Dermis blood vessel endothelial cell (primary cell): ENCODE data around the gene HLA-A. TPM values are rescaled to one million over a fixed set of nuclear protein-coding genes. Genes with fewer than 3 reads are reported as not detected.
"Not testable (repeated sequence)": the region's sequence is repeated elsewhere in the genome, so short reads cannot be mapped to it uniquely, and the experiment has no call there.

Source experiments
- DNase-seq: peaks from one replicate; pipeline ENCODE4 v3.0.0; 2010
- total RNA-seq: library from RNA; depleted of rRNA; stranded (reverse); fragments of >200 nt; gene quantifications from 2 replicates; pipeline ENCODE4 v1.2.3, GENCODE V29; 2014

The HLA-A gene
- total RNA-seq, 1 donor from 2014 or later = 927 TPM

DNA sequence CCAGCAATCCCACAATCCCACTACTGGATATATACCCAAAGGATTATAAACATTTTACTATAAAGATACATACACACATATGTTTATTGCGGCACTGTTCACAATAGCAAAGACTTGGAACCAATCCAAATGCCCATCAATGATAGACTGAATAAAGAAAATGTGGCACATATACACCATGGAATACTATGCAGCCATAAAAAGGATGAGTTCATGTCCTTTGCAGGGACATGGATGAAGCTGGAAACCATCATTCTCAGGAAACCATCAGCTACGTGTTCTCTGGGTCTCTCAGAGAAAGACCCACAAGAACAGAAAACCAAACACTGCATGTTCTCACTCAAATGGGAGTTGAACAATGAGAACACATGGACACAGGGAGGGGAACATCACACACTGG, 21.4 kb downstream of the HLA-A start:
- DNase-seq = not testable (repeated sequence)

DNA sequence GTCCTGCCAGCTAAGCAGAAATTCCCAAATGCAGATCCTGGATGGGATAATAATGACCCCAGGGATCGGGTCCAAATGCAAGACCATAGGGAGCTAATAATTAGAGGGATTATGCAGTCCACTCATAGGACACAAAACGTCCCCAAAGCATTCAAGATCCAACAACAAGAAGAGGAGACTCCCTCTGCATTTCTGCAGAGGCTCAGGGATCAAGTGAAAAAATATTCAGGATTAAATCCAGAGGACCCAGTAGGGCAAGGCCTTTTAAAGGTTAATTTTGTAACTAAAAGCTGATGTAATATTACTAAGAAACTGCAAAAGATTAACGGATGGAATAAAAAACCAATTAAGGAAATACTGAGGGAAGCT, 22.2 kb downstream of the HLA-A start:
- DNase-seq = no peak

DNA sequence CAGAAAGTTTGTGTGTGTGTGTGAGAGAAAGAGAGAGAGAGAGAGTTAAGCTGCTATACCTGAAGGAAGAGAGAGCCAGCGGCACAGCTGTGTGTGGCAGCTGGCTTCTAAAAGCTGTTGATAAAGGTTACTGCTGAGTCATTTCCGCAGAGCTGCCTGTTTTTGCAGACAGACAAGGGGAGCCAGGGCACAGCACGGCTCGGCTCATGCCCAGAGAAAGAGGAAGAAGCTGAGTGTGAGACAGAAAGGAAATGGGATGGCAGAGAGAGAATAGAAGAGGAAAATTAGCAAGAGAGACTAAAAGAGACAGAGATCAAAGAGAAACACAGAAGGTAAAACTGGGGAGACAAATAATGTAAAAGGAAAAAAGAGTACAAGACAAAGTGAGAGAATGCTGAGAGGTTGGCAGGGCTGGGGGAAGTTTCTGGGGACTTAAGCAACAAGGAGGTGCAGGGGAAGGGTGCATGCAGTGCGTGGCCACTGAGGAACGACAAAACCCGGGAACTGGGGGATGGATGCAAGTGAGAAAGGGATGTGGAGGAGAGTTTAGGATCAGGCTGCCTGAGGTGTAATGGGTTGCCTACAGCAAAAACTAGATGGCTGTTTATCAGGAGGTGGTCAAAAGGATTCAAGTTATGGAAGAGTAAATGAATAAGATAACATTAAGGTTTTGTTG, 22.7 kb downstream of the HLA-A start:
- DNase-seq = peak; percentile 90

DNA sequence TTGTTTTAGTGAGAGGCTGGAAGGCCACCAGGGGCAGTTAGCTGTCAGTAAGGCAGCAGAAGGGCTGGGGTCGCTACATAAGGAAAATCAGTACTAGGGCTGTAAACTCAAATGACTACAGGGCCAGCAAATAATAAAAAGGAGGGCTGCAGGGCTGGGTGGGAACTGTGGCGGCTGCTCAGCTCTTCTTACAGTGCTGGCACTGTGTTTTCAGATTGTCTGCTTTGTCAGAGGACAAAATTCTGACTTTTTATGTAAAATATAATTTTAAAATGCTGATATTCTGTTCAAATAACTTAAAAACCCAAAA, 23.2 kb downstream of the HLA-A start:
- DNase-seq = no peak

DNA sequence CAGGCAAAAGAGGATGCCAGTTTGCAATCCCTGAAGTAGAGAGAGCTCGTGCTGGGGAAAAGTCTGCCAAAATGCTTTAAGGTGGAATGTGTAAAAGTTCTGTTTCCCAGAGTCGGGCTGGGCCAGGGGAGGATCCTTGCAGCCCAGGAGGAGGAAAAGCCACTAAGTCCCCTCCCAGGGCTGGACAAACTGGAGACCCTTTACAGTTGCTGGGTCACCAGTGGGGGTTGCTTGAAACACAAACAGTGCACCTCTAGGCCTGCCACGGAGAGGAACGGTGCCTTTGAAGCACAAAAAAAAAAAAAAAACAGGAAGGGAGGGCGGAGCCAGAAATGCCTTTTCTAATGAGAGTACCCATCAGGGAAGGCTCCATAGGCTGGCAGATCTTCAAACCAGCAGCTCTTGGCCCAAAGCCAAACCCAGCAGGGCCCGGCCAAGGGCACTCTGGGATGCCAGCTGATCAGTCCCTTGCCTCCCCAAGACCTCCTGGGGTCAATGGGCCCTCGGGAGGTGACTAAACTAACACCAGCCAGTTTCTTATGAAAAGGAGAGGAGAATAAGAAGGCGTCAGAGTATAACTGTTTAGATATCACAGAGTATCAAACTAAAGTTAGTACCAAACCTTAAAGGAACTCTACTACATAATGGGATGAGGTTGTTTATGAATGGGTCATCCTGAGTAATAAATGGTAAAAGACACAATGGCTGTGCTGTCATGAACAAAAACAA, 23.7 kb downstream of the HLA-A start:
- peak; percentile 69 for DNase-seq

DNA sequence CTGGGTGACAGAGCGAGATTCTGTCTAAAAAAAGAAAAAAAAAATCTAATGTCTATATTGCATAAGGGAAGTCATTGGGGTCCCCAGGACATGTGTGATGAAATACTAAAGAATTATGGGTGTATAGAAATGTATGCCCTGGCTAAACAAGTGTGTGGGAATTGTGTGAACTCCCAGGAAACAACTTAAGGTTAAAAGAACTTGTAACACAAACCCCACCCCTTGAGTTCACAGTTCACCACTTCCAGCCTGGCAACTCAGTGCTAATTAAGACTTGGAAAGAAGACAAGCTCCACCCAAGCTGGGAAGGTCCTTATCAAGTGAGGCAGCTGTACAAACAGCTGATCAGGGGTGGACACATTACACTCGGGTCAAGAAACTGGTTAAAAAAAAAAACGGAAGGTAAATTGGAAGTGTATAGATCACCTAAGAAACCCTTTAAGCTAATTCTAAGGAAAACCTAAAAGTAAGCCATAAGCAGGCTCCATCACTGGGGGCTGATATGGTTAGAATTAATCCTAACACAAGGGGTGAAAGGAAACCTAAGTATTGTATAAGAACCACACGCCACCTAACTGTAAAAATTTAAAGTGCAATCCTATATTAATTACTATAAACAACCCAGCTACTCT, 25.2 kb downstream of the HLA-A start:
- peak; percentile 66 for DNase-seq

DNA sequence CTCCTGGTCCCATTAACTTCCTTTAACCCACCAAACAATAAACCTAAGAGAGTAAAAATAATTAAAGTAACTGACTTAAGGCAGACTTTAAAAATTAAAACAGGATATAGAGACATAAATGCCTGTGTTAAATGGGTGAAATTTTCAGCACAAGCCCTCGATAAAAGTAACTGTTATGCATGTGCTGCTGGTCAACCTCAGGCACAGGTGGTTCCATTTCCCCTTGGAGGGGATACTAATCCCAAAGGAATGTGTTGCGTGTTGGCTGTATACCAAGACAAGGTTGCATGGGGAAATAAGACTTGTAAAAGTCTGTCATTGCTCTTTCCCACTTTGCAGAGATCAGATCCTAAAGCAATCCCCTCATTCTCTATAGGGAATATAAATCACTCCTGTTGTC, 25.8 kb downstream of the HLA-A start:
- peak; percentile 80 for DNase-seq

DNA sequence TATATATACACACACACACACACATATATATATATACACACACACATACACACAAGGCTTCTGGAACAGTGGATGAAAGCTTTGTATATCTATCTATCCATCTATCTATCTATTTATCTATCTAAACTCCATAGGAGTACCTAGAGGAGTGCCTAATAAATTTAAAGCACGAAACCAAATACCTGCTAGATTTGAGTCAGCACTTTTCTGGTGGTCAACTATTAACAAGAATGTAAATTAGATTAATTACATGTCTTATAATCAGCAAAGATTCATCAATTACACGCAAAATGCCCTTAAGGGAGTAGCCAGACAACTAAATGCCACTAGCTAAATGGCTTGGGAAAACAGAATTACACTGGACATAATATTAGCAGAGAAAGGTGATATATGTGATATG, 26.6 kb downstream of the HLA-A start:
- no peak for DNase-seq

DNA sequence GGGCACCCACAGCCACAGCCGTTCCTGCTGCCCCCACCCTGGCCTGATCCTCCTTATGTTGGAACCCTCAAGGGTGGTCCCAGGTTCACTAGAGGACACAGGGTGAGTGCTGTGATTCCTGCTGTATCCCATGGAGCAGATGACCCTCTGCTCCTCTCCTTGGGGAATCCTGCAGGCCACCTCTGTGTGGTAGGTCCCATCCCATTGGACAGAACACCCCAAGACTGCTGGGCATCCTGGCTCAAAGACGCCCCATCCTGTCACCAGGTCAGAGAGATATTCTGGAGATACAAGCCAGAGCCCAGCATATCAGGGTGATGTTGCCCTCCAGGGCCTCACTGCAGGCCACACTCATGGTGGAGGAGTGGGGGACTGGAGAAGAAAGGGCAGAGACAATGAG, 28.4 kb downstream of the HLA-A start:
- DNase-seq = no peak

DNA sequence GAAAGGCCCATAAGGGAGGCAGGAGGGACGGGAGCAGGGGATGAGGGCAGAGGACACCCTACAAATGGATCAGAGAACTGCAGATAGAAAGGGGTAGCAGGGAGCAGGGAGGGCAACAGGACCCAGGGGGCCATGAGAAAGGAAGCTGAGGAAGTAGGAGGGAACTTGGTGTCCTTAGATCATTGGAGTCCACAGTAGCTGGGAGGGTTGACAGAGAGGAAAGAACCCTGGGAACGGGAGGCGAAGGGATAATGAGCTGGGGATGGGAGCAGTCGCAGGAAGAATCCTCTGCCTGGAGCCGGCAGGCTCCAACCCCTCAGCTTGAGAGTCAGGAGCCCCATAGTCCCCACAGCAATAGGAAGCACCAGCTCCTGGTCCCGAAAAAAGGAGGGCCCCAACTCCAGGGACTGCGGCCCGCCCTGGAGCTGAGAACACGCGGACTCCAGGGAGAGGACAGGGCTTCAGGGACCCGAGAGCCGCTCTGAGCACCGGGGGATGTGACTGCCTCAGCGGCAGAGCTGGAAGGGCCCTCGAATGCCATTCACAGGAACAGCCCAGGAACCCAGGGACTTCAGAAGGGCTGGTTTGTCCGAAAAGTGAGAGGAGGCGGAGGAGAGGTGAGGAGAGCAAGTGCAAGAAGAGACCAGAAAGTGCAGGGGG, 32.7 kb downstream of the HLA-A start:
- DNase-seq = peak; percentile 21

DNA sequence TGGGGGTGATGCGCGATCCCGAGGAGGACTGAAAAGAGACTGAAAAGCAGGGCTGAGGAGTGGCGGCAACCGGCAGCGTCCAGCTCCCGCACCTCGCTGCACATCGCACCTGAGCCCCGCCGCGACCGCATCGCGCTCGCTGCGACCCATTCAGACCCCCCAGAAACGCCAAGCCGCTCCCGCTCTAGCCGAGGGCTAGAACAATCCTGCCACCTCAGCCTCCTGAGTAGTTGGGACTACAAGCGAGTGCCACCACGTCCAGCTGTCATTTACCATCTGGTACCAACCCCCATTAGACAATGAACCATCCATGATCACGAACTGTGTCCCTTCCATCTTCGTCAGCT, 33.2 kb downstream of the HLA-A start:
- no peak for DNase-seq

DNA sequence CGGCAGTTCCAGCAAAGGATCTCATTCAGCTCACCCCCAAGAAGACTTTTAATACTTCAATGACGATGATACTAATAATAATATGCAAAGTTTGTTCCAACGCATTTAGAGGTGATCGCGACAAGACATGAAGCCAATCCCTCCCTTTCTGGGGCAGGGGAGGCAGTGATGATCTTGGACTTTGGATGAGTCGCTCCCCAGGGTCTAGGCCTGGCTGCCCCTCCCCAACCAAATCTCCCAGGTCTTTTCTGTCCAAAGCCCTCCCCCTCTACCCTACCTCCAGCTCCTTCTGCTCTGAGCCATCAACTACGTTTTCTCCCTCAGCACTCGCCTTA, 33.9 kb downstream of the HLA-A start:
- no peak for DNase-seq

DNA sequence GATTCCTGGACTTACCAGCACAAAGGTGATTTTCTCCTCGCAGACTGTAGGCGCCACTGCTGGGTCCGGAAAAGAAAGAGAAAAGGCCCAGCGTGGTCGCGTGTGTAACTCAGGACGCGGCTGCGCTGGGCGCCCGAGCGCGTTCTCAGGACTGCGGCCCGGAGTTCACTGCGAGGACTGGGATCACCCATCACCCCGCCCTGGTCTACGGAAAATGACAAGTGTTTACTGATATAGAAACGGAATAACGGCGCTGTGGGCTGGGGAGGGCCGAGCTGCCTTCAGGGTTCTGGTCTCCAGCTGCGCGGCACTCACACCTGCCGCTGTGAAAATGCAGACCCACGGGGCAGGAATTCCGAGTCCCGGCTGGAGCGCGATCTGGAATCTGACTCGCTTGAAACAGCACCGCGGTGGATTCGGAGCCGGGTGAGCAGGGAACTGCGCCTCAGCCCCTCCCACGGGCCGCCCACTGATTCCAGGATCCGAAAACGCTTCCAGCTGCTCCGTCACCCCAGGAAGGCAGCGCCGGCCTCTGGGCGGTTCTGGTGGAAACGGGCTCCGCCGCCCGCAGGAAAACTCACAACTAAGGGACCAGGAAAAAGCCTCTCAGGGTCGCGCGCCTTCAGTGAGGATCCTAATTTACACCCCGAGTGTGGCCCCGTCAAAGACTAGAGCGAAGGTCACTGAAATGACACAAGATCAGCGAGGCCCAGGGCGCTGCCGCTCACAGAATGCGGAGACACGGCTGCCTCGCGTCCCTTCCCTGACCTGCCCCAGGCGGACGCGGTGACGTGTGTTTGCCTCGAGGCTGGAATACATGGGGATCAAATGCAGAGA, 34.5 kb downstream of the HLA-A start:
- peak; percentile 85 for DNase-seq

DNA sequence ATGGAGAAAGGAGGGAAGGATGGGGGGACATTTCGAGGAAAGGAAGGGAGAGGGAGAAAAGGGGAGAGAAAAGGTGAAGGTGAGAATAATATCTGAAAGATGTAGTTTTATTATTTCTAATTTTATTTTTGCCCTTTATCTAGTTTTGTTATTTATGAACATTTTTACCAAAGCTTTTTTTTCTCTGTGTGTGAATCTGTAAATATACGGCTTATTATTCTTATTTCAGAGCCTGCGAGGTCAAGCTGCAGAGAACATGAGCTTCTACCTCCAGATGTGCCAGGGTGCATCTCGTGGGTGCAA, 35.0 kb downstream of the HLA-A start:
- no peak for DNase-seq

DNA sequence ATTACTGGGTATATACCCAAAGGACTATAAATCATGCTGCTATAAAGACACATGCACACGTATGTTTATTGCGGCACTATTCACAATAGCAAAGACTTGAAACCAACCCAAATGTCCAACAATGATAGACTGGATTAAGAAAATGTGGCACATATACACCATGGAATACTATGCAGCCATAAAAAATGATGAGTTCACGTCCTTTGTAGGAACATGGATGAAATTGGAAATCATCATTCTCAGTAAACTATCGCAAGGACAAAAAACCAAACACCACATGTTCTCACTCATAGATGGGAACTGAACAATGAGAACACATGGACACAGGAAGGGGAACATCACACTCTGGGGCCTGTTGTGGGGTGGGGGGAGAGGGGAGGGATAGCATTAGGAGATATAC, 37.7 kb downstream of the HLA-A start:
- DNase-seq = not testable (repeated sequence)

DNA sequence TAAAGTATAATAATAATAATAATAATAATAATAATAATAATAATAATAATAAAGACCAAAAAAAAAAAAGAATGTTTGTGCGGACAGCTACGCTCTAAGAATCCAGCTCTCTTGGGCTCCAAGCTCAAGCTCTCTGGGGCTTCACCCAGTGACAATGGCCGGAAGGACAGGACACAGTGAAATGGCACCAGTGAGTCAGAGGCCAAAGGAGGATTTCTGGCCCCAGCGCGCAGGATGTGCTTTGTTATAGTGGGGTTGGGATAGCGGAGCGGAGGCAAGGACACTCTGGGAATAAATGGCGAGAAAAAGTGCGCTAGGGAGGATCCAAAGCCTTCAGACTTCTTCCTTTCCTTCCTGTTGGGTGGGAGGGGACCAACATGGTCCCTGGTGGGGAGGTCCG, 38.2 kb downstream of the HLA-A start:
- DNase-seq = peak; percentile 33

DNA sequence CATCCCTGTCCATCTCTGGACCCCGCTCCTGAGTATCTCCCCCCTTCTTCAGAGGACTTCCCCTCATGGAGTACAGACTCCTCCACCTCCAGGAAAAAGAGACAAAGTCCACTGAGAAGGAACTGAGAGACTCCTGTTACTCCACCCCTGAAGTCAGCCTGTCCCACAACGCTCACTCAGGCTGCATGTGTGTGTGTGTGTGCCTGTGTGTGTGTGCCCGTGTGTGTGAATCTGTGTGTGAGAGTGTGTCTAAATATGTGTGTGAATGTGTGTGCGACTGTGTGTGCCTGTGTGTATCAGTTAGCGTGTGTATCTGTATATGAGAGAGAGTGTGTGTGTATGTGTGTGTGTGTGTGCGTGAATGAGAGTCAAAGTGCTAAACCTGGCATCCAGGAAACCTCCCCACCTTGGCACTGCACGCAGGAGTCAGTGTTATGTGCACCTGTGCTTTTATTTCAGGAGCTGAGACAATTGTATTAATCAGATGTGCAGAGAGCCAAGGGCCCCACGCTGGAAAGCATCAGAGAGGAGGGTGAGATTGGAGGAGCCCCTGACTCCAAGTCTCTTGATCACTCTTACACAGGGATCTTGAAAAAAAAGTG, 39.0 kb downstream of the HLA-A start:
- no peak for DNase-seq

DNA sequence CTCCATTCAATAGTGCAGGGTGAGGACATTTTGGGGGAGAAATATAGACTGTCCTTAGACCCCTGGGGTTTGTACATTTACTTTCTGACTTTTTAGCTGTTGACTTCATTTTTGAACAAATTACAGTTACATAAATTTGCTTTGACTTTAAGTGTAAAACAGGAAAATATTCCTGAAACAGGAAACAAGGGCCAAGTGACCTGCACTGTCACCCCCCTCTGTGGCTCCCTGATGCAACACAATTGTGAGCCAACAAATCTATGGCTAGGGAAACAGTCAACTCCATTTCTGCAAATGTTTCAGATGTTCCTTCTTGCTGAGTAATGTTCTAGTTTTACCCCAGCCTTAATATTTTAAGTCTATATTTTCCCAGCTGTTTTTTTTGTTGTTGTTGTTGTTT, 39.8 kb downstream of the HLA-A start:
- no peak for DNase-seq

DNA sequence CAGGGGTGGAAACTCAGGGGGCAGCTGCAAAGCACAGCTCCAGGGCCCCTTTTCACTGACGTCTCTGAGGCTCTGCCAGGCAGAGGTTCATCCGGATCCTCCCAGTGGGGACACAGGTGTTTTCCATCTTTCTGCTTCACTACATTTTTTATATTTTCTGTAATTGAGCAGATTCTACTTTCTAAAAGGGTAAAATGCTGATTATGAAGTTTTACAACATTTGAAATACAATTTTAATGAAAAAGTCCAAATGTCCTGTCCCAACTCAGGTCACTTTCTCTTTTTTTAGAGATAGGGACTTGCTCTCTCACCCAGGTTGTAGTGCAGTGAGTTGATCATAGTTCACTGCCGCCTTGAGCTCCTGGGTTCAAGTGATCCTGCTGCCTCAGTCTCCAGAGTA, 41.9 kb downstream of the HLA-A start:
- DNase-seq = no peak

DNA sequence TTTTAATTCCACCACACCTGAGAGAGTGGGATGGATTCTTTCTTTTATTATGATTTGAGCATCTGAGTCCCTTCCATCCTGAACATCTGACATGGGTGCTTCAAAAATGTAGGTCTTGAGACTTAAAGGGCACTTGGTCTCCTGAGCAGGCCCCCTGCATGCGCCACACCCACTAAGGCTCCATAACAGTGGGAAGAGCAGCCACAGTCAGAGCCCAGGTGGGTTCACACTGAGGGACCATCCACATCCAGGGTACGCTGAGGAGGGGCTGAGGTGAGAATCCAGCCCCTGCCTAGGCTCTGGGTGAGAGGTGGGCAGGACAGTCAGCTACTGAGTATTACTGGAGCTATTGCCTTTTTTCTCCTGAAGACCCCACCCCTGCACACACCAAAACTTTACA, 42.7 kb downstream of the HLA-A start:
- DNase-seq = no peak

DNA sequence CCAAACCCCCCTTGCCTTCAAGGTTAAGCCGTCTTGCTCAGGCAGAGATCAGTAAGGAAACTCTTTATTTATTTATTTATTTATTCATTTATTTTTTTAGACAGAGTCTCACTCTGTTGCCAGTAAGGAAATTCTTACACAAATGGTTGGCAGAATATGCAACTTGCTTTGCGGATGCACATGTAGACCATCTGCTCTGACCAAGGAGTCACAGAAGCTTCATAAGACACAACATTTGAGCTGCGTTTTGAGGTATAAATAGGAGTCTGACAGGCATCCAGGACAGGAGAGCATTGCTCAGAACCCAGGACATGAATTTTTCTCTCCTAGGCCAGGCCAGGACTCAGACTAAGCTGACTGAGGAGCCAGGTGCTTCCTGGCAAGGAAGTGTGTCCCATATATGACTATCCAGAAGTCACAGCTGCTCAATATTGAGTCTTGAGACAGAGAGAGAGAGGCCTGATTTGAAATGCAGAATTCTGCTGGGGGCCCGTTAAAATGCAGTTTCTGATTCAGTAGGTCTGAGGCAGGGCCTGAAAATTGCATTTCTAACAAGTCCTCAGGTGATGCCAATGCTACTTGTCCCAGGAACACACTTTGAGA, 43.9 kb downstream of the HLA-A start:
- DNase-seq = peak; percentile 40

DNA sequence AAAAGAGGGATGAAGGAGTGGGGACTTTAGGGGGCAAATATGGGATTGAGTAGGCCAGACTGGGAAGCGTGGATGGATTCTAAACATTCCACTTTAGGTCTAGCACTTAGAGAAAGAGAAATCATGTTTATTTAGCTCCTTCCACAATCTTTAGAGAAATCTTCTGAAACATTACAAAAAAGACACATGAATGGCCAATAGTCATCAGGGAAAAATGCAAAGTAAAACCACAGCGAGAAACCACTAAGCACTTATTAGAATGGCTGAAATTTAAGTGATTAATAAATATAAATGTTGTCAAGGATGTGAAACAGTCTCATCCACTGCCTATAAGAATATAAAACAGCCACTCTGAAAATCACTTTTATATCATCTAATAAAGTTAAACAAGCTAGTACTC, 46.9 kb downstream of the HLA-A start:
- no peak for DNase-seq

DNA sequence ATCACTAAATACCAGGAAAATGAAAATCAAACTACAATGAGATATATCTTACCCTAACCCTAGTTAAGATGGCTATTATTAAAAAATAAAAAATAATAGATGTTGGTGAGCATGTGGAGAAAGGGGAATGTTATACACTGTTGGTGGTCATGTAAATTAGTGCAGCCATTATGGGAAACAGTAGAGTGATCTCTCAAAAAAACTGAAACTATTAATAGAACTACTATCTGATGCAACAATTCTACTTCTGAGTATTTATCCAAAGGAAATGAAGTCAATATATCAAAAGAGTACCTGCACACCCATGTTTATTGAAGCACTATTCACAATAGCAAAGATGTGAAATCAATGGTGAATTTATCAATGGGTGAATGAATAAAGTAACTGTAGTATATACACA, 48.6 kb downstream of the HLA-A start:
- no peak for DNase-seq
